CD4-positive, alpha-beta T cell treated with Interleukin-17A for 1 hour (primary cell): ENCODE data around the gene TYMP.
A peak's percentile ranks its signal among the peaks of the same experiment; 100 is the strongest.

Experiments
- DNase-seq: peaks from one replicate; pipeline ENCODE4 v3.0.0-alpha.2; 2020

Gene TYMP

GRCh38 chr22:50537765-50538164 lies 8.0 kb upstream of the TYMP start:
- DNase-seq, result no peak

GRCh38 chr22:50536226-50536625 lies 6.4 kb upstream of the TYMP start:
- no peak for DNase-seq

DNA sequence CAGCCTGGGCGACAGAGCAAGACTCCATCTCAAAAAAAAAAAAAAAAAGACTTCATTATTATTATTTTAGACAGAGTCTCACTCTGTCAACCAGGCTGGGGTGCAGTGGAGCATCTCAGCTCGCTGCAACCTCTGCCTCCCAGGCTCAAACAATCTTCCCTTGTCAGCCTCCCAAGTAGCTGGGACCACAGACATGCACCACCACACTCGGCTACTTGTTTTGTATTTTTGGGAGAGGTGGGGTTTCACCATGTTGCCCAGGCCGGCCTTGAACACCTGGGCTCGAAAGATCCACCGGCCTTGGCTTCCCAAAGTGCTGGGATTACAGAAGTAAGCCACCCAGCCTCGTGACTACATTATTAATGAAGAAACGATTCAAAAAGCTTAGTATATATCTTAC lies 5.3 kb upstream of the TYMP start:
- no peak for DNase-seq

GRCh38 chr22:50533856-50534711 lies 4.3 kb upstream of the TYMP start:
- DNase-seq, result peak; percentile 52

GRCh38 chr22:50532824-50533796 lies 3.3 kb upstream of the TYMP start:
- DNase-seq, result no peak

DNA sequence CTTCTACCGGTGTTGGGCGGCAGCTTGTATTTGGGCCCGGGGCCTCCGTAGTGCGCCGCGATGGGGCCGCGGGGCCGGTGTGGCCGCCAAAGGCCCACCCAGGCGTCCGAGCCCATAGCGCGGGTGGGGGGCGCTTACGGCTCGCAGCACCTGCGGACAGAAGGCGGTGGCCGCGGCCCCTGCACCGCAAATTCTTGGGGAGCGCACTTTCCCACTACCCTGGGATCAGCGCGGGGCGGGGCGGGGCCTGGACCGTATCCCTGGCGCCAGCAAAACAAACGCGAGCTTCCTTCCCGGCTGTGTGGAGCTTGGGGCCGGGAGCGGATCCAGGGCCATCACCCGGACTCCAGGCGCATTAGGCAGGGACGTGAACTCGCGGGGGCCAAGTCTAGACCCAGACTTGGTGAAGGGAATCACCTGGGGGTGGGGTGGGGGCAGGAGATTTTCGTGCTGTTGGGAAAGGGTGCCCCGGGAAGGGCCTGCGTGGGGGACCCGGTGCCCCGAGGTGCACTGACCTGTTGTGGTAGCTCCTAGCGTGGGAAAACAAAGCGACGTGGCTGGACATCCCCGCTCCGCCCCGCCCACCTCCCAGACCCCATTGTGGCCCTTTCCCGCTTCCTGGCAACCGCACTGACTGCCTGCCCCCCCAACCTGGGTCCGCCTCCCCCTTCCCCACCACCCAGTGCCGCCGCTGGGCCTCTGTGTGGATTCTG lies 2.3 kb upstream of the TYMP start:
- DNase-seq, result no peak

DNA sequence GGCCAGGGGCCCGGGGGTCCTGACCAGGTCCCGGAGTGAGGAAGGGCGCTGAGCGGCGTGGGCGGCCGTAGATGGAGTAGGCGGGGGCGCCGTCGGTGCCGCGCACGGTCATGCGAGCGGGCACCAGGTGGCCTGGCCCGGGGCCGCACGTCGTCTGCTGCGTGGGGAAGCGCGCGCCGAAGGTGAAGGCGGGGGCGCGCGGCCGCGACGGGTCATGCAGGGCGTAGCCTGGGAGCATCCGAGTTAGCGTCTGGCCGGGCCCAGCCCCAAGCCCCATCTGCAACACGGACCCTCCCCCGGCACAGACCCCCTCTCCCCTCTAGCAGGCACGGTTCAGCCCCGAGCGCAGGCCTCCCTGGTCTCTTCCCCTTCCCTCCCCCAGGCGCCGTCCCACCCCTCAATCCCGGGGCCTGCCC lies 1.7 kb upstream of the TYMP start:
- peak; percentile 75 for DNase-seq

DNA sequence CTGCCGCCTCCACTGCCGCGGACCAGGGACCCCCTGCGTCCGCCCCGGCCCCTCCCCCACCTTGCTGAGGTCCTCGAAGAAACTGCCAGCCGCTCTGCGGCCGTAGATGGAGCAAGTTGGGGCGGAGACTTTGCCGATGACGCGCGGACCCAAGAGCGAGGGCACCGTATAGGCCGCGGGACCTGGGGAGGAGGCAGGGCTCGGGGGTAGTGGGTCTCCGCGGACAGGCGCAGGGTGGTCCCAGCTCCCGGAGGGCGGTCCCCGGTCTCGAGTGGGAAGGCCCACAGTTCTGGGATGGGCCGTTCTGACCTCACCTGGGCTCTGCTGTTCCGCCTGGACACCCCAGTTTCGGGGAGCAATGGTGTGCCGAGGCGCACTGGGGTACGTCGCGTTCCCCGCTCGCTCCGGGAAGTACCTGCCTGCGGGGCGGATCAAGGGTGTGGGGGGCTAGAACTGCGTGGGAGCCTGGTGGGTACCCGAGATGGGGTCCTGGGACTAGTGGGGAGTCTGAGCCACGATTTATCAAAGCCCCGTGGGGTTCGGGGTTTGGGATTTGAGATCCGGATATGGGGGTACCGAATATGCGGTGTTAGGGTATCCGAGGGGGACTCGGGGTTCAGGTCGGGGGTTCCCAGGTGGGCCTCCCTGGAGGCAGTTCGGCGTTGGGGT lies 1.2 kb upstream of the TYMP start:
- peak; percentile 87 for DNase-seq

DNA sequence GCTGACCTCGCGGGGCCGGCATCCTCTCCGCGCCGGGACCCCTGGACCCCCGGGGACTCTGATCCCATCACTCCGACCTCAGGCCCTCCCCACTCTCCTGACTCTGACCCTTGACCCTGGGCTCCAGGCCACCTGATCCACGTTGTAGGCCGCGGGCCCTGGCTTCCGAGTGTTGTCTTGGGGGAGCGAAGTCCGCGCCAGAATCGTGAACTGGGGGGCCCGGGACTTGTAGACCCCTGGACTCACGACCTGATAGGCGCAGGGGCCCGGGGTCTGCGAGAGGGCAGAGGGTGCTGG lies 716 bp upstream of the TYMP start:
- no peak for DNase-seq

DNA sequence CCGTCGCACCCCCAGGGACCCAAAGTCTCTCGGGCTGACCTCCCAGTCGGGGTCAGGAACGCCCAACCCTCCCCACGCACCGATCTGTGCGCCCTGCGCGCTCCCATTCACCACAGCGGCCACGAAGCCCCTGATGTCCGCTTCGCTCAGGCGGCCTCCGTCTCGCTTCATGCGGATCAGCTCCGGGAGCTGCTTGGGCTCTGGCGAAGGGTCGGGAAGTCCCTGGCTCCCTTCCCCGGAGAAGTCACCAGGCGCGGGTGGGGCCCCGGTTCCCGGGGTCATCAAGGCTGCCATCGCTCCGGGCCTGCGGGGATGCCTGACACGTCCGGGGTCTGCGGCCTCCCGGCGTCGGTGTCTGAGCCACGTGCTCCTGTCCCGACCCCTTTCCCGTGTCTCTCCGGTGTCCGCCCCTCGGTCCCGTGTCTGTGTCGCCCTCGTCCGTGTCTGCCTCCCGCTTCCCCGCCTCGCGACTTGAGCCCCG lies 356 bp downstream of the TYMP start:
- no peak for DNase-seq

DNA sequence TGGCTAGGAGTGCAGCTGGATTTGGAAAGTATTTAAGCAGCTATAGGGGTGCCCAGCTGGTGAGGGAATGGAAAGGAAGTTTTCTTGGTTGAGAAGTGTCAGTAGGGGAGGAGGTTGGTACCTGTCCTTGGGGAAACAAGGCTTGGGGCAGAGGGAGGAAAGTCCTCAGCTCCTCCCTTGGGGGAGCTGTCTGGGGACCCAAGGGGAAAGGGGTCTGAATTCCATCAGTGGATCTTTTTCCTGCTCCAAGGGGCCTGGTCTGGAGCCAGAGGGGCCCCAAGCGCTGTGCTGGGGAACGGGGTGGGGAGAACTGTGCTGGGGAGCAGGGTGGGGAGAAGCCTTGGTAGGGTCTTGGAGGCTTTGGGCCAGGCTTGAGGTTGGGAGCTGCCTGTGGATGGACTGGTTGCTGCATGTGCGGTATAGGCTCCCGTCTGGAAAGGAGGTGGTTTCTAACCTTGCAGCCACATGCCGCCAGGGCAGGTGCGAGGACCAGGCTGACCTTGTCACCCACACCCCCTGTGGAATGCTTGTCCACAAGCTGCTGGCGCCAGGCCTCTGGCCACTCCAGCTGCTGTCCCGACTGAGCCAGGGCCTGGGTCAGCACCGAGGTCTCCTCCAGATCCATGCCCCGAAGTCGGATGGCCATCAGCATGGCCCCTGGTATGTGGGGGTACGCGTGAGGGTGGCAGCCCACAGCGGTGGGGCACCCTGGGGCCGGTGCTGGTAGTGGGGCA lies 963 bp downstream of the TYMP start:
- DNase-seq, result no peak

- no peak for DNase-seq
Measured at GRCh38 chr22:50527921-50528681, 1.7 kb downstream of the TYMP start.

DNA sequence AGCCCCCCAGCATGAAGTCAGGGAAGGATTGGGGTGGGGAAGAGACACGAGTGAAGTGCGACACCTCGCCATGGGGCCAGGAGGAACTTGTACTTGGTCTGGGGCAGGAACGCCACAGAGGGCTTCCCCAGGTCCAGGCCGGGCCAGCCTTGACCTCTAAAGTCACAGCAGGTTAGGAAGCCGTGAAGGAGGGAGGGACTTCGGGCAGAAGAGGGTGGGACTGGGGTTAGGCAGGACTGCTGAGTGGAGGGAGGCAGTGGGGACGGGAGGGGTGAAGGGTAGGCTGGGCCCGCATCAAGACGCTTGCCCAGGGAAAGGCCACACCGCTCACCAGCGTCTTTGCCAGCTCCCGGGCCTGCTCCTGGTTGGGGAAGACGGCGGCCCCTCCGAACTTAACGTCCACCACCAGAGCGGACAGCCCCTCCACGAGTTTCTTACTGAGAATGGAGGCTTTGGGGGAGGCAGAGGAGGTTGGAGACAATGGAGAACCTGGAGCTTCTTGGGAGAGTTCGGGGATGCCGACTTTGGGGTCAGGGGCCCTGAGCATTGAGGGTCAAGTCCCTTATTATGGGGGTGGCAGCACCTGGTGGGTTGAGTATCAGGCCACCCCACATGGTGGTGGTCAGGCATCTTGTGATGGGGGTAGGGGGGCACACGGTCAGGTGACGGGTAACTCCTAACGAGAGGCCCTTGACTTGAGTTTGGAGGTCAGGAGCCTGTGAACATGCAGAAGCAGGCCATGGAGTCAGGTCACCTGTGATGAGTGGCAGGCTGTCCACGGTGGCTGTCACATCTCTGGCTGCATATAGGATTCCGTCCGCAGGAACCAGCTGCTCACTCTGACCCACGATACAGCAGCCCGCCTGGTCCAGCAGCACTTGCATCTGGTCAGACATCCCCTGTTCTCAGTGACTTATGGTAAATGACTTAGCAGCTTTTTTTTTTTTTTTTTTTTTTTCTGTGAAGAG lies 2.7 kb downstream of the TYMP start:
- peak; percentile 56 for DNase-seq

DNA sequence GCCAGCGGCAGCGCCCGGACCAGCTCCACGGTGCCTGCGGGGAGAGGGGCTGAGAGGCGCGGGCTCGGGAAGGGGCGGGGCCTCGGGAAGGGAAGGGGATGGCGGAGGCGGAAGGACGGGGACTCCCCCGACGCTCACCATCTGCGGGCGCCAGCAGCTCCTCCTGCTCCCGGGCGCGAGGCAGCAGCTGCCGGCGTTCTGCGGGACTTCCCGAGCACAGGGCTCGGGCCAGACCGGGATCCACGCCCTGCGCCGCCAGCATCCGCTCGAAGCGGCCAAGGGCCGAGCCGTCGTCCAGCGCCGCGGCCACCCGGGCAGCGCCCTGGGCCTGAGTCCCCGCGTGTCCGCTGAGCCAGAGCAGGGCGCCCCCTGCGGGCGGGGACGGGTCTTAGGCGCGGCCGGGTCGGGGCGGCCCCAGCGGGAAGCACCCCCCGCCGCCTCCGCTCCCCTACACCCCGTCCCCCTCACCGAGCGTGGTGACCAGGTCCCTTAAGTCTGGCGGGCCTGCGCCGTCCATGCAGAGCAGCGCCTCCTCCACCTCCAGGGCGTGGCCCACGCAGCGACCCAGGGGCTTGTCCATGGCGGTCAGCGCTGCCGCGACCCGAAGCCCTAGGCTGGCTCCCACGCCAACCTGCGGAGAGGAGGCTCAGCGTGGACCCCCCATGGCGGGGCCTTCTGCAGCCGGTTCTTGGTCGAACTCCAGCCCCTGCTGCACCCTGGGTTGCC lies 3.5 kb downstream of the TYMP start:
- peak; percentile 89 for DNase-seq

DNA sequence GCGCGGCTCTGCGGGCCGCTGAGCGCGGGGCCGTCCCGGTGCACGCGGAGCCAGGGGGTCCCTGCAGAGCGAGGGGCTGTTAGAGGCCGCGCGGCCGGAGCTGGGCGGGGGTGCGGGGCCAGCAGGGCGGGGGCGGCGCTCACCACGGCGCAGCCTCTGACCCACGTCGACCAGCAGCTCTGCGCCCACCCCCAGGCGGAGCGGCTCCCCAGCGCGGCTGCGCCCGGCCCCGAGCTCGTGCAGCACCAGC lies 4.0 kb downstream of the TYMP start:
- no peak for DNase-seq

DNA sequence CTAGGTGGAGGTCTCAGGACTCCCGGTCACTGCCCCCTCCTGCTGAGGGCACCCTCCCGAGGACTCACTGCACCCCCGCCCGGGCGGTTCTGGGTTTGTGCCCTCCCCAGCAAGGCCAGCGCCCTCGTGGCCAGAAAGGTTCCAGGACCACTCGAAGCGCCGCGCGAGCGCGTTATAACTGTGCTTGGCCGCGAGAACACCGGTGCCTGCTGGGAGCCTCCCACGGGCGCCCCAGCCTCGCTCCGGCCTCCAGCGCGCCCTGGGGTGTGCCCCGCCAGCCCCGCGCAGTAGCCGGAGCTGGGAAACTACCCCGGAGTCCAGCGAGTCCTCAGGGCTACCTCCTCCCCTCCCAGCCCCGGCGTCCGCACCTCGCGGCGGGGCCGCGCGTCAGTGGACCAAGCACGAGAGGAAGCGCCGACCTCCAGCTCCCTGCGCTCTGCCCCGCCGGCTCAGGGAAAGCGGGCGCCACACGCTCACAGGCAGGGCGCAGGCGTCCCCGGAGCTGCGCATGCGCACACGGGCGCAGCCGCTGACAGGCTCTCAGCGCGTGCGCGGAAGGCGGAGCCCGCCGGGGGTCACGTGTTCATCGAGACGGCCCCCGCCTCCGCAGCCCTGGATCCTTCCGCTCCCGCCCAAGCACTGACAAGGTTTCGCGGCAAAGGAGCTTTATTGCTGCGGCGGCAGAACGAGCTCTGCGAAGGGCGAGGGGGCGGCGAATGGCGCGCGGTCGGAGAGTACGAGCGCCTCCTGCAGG lies 4.5 kb downstream of the TYMP start, which contains the start of gene SCO2:
TSS of gene SCO2 (minus strand) at position 495 of the 754 bp plus-strand sequence. CDS start 1,187 bp downstream, outside the sequence.
- DNase-seq, result peak; percentile 97

- no peak for DNase-seq
Measured at GRCh38 chr22:50524676-50525103, 5.1 kb downstream of the TYMP start.
